ENCODE results near the gene RAB15.

GRCh38 chr14:65012353-65012752, 40.2 kb upstream of the RAB15 start:
- TF ChIP-seq CTCF (IDR thresholded peaks at IDR 0.05) = no peak
- TF ChIP-seq POLR2A (IDR thresholded peaks at IDR 0.05) = no peak
